Osteoblast (primary cell): Measurements from ENCODE around the gene NEDD8. TPM values are rescaled to one million over a fixed set of nuclear protein-coding genes. Genes with fewer than 3 reads are reported as not detected.

ENCODE experiments used
- DNase-seq: peaks from one replicate; pipeline ENCODE4 v3.0.0; 2011; ENCODE audit warnings: low spot score, mixed read lengths; ENCODE audit not compliant: insufficient read length; ENCODE audit errors: missing footprints
- H2AFZ ChIP-seq: 2 replicates; pipeline ENCODE4 v1.6.0; 2011; ENCODE audit warnings: mild to moderate bottlenecking, low read length
- H3K27ac ChIP-seq: 2 replicates; pipeline ENCODE4 v1.5.1; 2011; ENCODE audit warnings: mild to moderate bottlenecking, low read depth, low read length, moderate library complexity
- H3K27me3 ChIP-seq: 2 replicates; pipeline ENCODE4 v1.6.0; 2012; ENCODE audit warnings: mild to moderate bottlenecking, control low read depth, inconsistent platforms, low read length, moderate library complexity; ENCODE audit not compliant: insufficient read depth
- H3K36me3 ChIP-seq: 2 replicates; pipeline ENCODE4 v1.5.1; 2011; ENCODE audit warnings: mild to moderate bottlenecking, low read length, control low read depth, moderate library complexity; ENCODE audit not compliant: insufficient read depth
- H3K4me1 ChIP-seq: 2 replicates; pipeline ENCODE4 v1.5.1; 2011; ENCODE audit warnings: mild to moderate bottlenecking, low read length, control low read depth, moderate library complexity; ENCODE audit not compliant: insufficient read depth
- H3K4me2 ChIP-seq: 2 replicates; pipeline ENCODE4 v1.6.0; 2011; ENCODE audit warnings: mild to moderate bottlenecking, low read length; ENCODE audit not compliant: insufficient read depth
- H3K4me3 ChIP-seq: fragments of 200-600 bp; sonication (generic); 3 replicates; pipeline ENCODE4 v1.5.1; 2012; ENCODE audit warnings: mild to moderate bottlenecking, low read length, inconsistent platforms; ENCODE audit not compliant: insufficient read depth
- H3K79me2 ChIP-seq: 2 replicates; pipeline ENCODE4 v1.6.0; 2012; ENCODE audit warnings: mild to moderate bottlenecking, low read length, control low read depth, inconsistent platforms; ENCODE audit not compliant: insufficient read depth
- H3K9me3 ChIP-seq: 2 replicates; pipeline ENCODE4 v1.5.1; 2011; ENCODE audit warnings: low read depth, low read length, control low read depth
- H4K20me1 ChIP-seq: 2 replicates; pipeline ENCODE4 v1.6.0; 2012; ENCODE audit warnings: mild to moderate bottlenecking, low read length, control low read depth; ENCODE audit not compliant: insufficient read depth
- total RNA-seq: library from RNA; depleted of rRNA; stranded (reverse); fragments of >200 nt; gene quantifications from 2 replicates; pipeline ENCODE4 v1.2.3, GENCODE V29; 2012
- TF ChIP-seq, protein P1 (sequence below): IDR thresholded peaks from 2 replicates; pipeline ENCODE4 v1.5.1; 2011; ENCODE audit warnings: mild to moderate bottlenecking, low read depth, low read length, moderate library complexity; ENCODE audit errors: extremely low read depth

The NEDD8 gene
- total RNA-seq, 1 donor: 69.1 TPM

DNA sequence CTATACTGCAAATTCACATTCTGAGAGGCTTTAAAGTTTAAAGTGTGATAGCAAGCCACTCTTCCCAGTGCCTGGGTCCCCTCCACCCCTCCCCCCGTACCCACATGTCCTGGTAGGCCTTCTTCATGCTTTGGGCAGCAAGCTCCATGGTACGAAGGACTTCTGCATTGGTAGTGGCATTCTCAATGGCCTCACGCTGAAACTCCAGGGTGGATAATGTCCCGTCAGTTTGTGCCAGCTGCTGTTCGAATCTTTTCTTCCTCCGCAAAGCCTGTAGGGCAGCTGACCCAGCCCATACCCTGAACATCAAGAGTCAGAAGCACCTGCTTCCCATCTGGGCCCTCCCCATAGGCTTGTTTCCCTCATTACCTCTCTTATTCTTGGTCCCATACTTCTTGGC is 20.9 kb downstream of the NEDD8 start:
- TF ChIP-seq, protein P1, sequence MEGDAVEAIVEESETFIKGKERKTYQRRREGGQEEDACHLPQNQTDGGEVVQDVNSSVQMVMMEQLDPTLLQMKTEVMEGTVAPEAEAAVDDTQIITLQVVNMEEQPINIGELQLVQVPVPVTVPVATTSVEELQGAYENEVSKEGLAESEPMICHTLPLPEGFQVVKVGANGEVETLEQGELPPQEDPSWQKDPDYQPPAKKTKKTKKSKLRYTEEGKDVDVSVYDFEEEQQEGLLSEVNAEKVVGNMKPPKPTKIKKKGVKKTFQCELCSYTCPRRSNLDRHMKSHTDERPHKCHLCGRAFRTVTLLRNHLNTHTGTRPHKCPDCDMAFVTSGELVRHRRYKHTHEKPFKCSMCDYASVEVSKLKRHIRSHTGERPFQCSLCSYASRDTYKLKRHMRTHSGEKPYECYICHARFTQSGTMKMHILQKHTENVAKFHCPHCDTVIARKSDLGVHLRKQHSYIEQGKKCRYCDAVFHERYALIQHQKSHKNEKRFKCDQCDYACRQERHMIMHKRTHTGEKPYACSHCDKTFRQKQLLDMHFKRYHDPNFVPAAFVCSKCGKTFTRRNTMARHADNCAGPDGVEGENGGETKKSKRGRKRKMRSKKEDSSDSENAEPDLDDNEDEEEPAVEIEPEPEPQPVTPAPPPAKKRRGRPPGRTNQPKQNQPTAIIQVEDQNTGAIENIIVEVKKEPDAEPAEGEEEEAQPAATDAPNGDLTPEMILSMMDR: no peak
- no peak for DNase-seq
- H3K4me2 ChIP-seq: no peak overlapping the region
- no peak overlapping the region for H2AFZ ChIP-seq
- no peaks in the 10 kb centered on the region for H3K27me3 ChIP-seq
- H3K36me3 ChIP-seq: peaks cover 47% of the 10 kb centered on the region
- H3K9me3 ChIP-seq: no peaks in the 10 kb centered on the region
- no peak overlapping the region for H3K27ac ChIP-seq
- H4K20me1 ChIP-seq: no peaks in the 10 kb centered on the region
- H3K4me1 ChIP-seq: peaks cover 12% of the 10 kb centered on the region
- peaks cover 24% of the 10 kb centered on the region for H3K79me2 ChIP-seq
- no peak overlapping the region for H3K4me3 ChIP-seq

DNA sequence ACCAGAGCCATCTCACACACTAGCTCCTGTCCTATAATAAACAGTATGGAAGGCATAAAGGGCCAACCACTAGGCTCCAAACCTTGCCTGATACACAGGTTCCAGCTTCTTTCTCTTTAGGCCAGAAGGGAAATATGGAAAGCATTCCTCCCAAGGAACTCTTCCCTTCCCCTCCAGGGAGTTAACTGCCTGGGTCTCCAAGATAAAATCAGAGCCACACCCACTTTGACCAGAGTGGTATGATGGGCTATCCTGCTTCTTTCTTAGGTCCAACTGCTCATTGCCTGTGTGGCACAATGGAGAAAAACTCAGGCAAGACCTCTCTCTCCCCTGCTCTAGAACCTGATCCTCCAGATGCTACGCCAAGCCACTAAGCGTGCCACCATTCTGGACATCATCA is 24.5 kb downstream of the NEDD8 start:
- Histone ChIP-seq H3K79me2 (peaks cover 22% of the 10 kb centered on the region), H3K4me2 (no peak overlapping the region), H3K4me1 (no peaks in the 10 kb centered on the region), H3K9me3 (no peaks in the 10 kb centered on the region), H2AFZ (no peak overlapping the region), H3K27me3 (no peaks in the 10 kb centered on the region), H4K20me1 (no peaks in the 10 kb centered on the region), H3K27ac (no peak overlapping the region), H3K36me3 (peaks cover 68% of the 10 kb centered on the region), H3K4me3 (no peak overlapping the region)
- DNase-seq: no peak
- TF ChIP-seq, protein P1: no peak

- TF ChIP-seq, protein P1: no peak
- Histone ChIP-seq H2AFZ (no peak overlapping the region), H4K20me1 (no peaks in the 10 kb centered on the region), H3K4me2 (no peak overlapping the region), H3K79me2 (peaks cover 22% of the 10 kb centered on the region), H3K27ac (no peak overlapping the region), H3K4me3 (no peak overlapping the region), H3K36me3 (peaks cover 68% of the 10 kb centered on the region), H3K9me3 (no peaks in the 10 kb centered on the region), H3K4me1 (no peaks in the 10 kb centered on the region), H3K27me3 (no peaks in the 10 kb centered on the region)
- no peak for DNase-seq
These were observed 25.0 kb downstream of the NEDD8 start for GRCh38 chr14:24207104-24207551.

GRCh38 chr14:24206260-24207103 is 25.7 kb downstream of the NEDD8 start:
- DNase-seq: peak; percentile 27
- Histone ChIP-seq H3K27ac (no peak overlapping the region), H3K4me1 (no peaks in the 10 kb centered on the region), H2AFZ (no peak overlapping the region), H3K79me2 (peaks cover 22% of the 10 kb centered on the region), H3K36me3 (peaks cover 73% of the 10 kb centered on the region), H3K9me3 (no peaks in the 10 kb centered on the region), H3K27me3 (no peaks in the 10 kb centered on the region), H4K20me1 (no peaks in the 10 kb centered on the region), H3K4me2 (no peak overlapping the region), H3K4me3 (no peak overlapping the region)
- TF ChIP-seq, protein P1: no peak
